Keratinocyte (primary cell): Measurements from ENCODE around the gene SLC39A3. TPM values are rescaled to one million over a fixed set of nuclear protein-coding genes. Genes with fewer than 3 reads are reported as not detected.

ENCODE experiments used
- DNase-seq: peaks from one replicate; pipeline ENCODE4 v3.0.0-alpha.2; 2011; ENCODE audit warnings: low read depth, missing footprints, low spot score
- FAIRE-seq: peaks from 2 replicates; lab custom pipeline; 2011; peaks lifted over from hg19 to GRCh38; lab: Jason Lieb, UNC
- H2AFZ ChIP-seq: 2 replicates; pipeline ENCODE4 v1.6.0; 2012; ENCODE audit warnings: low read length, control low read depth, inconsistent platforms; ENCODE audit not compliant: control insufficient read depth
- H3K27ac ChIP-seq: 2 replicates; pipeline ENCODE4 v1.5.1; 2011; ENCODE audit warnings: low read length; ENCODE audit not compliant: control insufficient read depth, insufficient read depth
- H3K27me3 ChIP-seq: 3 replicates; pipeline ENCODE4 v1.6.0; 2011; ENCODE audit warnings: low read length; ENCODE audit not compliant: control insufficient read depth, insufficient read depth; ENCODE audit errors: extremely low read depth
- H3K36me3 ChIP-seq, 2 experiments: 2 replicates in 1 of 2; 3 replicates in 1 of 2; pipeline ENCODE4 v1.5.1; 2011; ENCODE audit warnings: low read length in 2 of 2, mild to moderate bottlenecking in 1 of 2; ENCODE audit not compliant: control insufficient read depth in 2 of 2, insufficient read depth in 2 of 2; ENCODE audit errors: extremely low read depth in 1 of 2
- H3K4me1 ChIP-seq: 3 replicates; pipeline ENCODE4 v1.5.1; 2011; ENCODE audit warnings: low read length; ENCODE audit not compliant: control insufficient read depth, insufficient read depth; ENCODE audit errors: extremely low read depth
- H3K4me2 ChIP-seq: 3 replicates; pipeline ENCODE4 v1.6.0; 2011; ENCODE audit warnings: low read depth, low read length; ENCODE audit not compliant: control insufficient read depth, insufficient read depth; ENCODE audit errors: extremely low read depth
- H3K4me3 ChIP-seq, 3 experiments: fragments of 200-600 bp in 1 of 3; sonication (generic) in 1 of 3; 2 replicates in 2 of 3; 3 replicates in 1 of 3; pipeline ENCODE4 v1.5.1; 2011 to 2016; ENCODE audit warnings: low read length in 3 of 3, mild to moderate bottlenecking in 3 of 3, control low read depth in 2 of 3, inconsistent platforms in 1 of 3, low read depth in 1 of 3, mixed read lengths in 1 of 3, mixed run types in 1 of 3, moderate library complexity in 1 of 3; ENCODE audit not compliant: control insufficient read depth in 2 of 3, insufficient read depth in 2 of 3; ENCODE audit errors: extremely low read depth in 1 of 3
- H3K79me2 ChIP-seq: 2 replicates; pipeline ENCODE4 v1.6.0; 2012; ENCODE audit warnings: low read length; ENCODE audit not compliant: control insufficient read depth, insufficient read depth
- H3K9ac ChIP-seq: 3 replicates; pipeline ENCODE4 v1.6.0; 2011; ENCODE audit warnings: low read length; ENCODE audit not compliant: control insufficient read depth, insufficient read depth; ENCODE audit errors: extremely low read depth
- H3K9me1 ChIP-seq: 3 replicates; pipeline ENCODE4 v1.6.0; 2011; ENCODE audit warnings: low read length; ENCODE audit not compliant: control insufficient read depth, insufficient read depth; ENCODE audit errors: extremely low read depth
- H3K9me3 ChIP-seq: 2 replicates; pipeline ENCODE4 v1.5.1; 2012; ENCODE audit warnings: low read depth, low read length; ENCODE audit not compliant: control insufficient read depth
- H4K20me1 ChIP-seq: 3 replicates; pipeline ENCODE4 v1.6.0; 2011; ENCODE audit warnings: low read length; ENCODE audit not compliant: control insufficient read depth, insufficient read depth; ENCODE audit errors: extremely low read depth
- EZH2 ChIP-seq: IDR thresholded peaks from one replicate; pipeline ENCODE4 v1.6.1; 2012; ENCODE audit warnings: inconsistent platforms, mild to moderate bottlenecking, low read length, moderate library complexity
- dilution Hi-C: fragments of 300-500 bp; cut with MboI; formaldehyde crosslinking; loops from one replicate; pipeline ENCODE4 v1.7.0; 2020; ENCODE audit warnings: low sequenced_read_pairs; ENCODE audit not compliant: extremely low pct_ligation_motif_present
- polyA plus RNA-seq, 5 experiments: library from polyadenylated mRNA; depleted of rRNA in 3 of 5; stranded (reverse) in 3 of 5; stranded (forward) in 1 of 5; unstranded in 1 of 5; fragments of >200 nt; gene quantifications; 1 replicate in 1 of 5; 2 replicates in 3 of 5; 3 replicates in 1 of 5; pipeline versions ENCODE4 v1.2.1 to v1.2.3, GENCODE V29; 2011 to 2012; ENCODE audit warnings: missing spikeins in 2 of 5, low read depth in 1 of 5, low replicate concordance in 1 of 5
- TF ChIP-seq, protein P1 (sequence below), 3 experiments: IDR thresholded peaks in 1 of 3; conservative IDR thresholded peaks in 1 of 3; optimal IDR thresholded peaks in 1 of 3; 2 replicates in 2 of 3; 3 replicates in 1 of 3; pipeline versions ENCODE3 to v1.5.1; 2011; ENCODE audit warnings: low read length in 3 of 3, mild to moderate bottlenecking in 3 of 3, moderate library complexity in 2 of 3, control low read depth in 1 of 3, inconsistent platforms in 1 of 3; ENCODE audit not compliant: insufficient read depth in 2 of 3; ENCODE audit errors: extremely low read depth in 1 of 3

The SLC39A3 gene
- polyA plus RNA-seq, 1 donor (not counting 4 experiments of a cell fraction or from before 2014, with no cell fraction given) = 26.2 TPM

DNA sequence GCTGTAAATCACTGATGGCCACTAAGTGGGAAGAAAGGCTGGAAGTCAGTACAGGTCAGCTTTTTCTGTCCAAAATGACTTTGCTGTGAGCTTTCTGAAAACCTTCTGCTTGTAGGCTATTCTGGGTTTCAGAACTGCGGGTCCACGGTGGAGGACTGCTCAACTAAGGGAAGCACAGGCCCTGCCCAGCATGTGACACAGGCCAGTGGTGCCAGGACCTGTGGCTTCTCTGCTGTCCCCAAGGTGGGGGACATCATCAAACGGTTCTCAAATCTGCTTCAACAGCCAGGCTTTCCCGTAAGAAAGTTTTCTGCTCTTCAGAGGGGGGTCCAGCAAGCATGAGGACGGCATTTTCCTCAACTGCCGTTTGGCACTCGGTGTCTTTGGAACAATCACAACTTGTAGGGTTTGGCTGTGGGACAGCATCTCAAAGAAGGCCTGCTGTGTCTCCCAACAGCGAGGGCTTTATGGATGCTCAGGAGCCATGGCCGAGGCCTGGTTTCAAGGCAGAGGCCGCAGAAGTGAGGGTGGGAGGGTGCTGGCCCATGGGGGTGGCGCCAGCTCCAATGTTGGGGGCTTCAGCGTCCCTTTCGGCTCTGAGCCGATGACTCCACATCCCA, 39.4 kb upstream of the SLC39A3 start:
- no peak for FAIRE-seq
- no peak for TF ChIP-seq EZH2
- TF ChIP-seq, protein P1, sequence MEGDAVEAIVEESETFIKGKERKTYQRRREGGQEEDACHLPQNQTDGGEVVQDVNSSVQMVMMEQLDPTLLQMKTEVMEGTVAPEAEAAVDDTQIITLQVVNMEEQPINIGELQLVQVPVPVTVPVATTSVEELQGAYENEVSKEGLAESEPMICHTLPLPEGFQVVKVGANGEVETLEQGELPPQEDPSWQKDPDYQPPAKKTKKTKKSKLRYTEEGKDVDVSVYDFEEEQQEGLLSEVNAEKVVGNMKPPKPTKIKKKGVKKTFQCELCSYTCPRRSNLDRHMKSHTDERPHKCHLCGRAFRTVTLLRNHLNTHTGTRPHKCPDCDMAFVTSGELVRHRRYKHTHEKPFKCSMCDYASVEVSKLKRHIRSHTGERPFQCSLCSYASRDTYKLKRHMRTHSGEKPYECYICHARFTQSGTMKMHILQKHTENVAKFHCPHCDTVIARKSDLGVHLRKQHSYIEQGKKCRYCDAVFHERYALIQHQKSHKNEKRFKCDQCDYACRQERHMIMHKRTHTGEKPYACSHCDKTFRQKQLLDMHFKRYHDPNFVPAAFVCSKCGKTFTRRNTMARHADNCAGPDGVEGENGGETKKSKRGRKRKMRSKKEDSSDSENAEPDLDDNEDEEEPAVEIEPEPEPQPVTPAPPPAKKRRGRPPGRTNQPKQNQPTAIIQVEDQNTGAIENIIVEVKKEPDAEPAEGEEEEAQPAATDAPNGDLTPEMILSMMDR (optimal IDR thresholded peaks at IDR 0.05 in 1 of 3, IDR thresholded peaks at IDR 0.05 in 1 of 3, conservative IDR thresholded peaks at IDR 0.05 in 1 of 3; ENCODE audit: extremely low read depth in 1 of 3, insufficient read depth in 2 of 3, low read length in 3 of 3) = no peak
- H3K27ac ChIP-seq = no peak overlapping the region
- peaks cover 5% of the 10 kb centered on the region for H3K9me1 ChIP-seq
- no peak overlapping the region for H3K4me2 ChIP-seq
- H3K4me1 ChIP-seq = peaks cover 17% of the 10 kb centered on the region
- H2AFZ ChIP-seq = no peak overlapping the region
- H3K4me3 ChIP-seq = no peak overlapping the region
- H3K36me3 ChIP-seq = peaks cover 12 to 27% of the 10 kb centered on the region in 2 experiments
- no peak overlapping the region for H3K9ac ChIP-seq
- dilution Hi-C loops = no loop called here
- H4K20me1 ChIP-seq = peaks cover 30% of the 10 kb centered on the region
- H3K27me3 ChIP-seq = no peaks in the 10 kb centered on the region
- peaks cover 88% of the 10 kb centered on the region for H3K79me2 ChIP-seq
- H3K9me3 ChIP-seq = no peaks in the 10 kb centered on the region
- DNase-seq = no peak

DNA sequence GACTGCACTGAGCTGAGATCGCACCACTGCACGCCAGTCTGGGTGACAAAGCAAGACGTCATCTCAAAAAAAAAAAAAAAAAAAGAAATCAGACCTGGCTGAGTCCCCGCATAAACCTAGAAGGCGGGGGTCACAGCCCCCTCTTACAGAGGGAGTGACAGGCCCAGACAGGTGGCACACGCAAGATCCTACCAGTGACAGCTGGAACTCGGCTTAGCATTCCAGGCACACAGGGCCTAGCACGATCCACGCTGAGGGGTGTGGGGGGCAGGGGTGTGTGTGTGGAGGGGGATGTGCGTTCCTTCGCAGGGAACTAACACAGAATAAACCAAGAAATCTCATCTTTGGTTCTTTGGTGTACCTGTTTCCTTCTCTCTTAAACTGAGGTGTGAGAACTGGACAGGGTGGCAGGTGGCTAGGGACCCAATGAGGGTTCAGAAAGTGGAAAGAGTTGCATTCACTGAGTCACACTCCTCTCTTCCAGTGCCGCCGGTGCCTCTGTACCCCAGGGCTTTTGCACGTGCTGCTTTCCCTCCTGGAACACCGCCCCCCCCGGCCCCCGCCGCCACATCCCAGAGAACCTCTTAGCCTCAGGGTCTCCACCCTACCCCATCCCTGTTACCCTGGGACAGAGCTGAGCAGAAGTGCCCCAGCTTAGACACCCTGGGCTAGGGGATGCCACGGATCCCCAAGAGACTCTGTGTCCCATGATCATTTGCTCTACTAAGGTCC, 38.3 kb upstream of the SLC39A3 start:
- Histone ChIP-seq H3K79me2 (peaks cover 93% of the 10 kb centered on the region), H2AFZ (no peak overlapping the region), H3K9ac (no peak overlapping the region), H3K4me1 (peaks cover 12% of the 10 kb centered on the region), H3K4me2 (no peak overlapping the region), H3K4me3 (no peak overlapping the region), H3K36me3 (peaks cover 13 to 27% of the 10 kb centered on the region in 2 experiments), H4K20me1 (peaks cover 35% of the 10 kb centered on the region), H3K9me3 (no peaks in the 10 kb centered on the region), H3K27me3 (no peaks in the 10 kb centered on the region), H3K9me1 (peaks cover 5% of the 10 kb centered on the region), H3K27ac (no peak overlapping the region)
- no peak for DNase-seq
- dilution Hi-C loops = no loop called here
- no peak for FAIRE-seq
- TF ChIP-seq, protein P1 (optimal IDR thresholded peaks at IDR 0.05 in 1 of 3, IDR thresholded peaks at IDR 0.05 in 1 of 3, conservative IDR thresholded peaks at IDR 0.05 in 1 of 3; ENCODE audit: extremely low read depth in 1 of 3, insufficient read depth in 2 of 3, low read length in 3 of 3) = no peak
- no peak for TF ChIP-seq EZH2
